Activated CD4-positive, alpha-beta memory T cell treated with anti-CD3 and anti-CD28 coated beads for 36 hours (primary cell): ENCODE results near the gene ORC3. TPM values are rescaled to one million over a fixed set of nuclear protein-coding genes. Genes with fewer than 3 reads are reported as not detected.
"Not testable (repeated sequence)": the region's sequence is repeated elsewhere in the genome, so short reads cannot be mapped to it uniquely, and the experiment has no call there.

Source experiments
- CTCF ChIA-PET: fragments of 350-600 bp; sonication (Branson Sonifier 250); formaldehyde crosslinking; loops from one replicate; lab custom pipeline; 2021; ENCODE audit warnings: antibody characterized with exemption, inconsistent platforms; lab: Charles Lee
- POLR2A ChIA-PET: fragments of 350-600 bp; sonication (Branson Sonifier 250); formaldehyde crosslinking; loops from one replicate; lab custom pipeline; 2021; ENCODE audit warnings: antibody characterized with exemption; lab: Charles Lee
- DNase-seq: peaks from one replicate; pipeline ENCODE4 v3.0.0-alpha.2; 2020
- H3K27ac Mint-ChIP-seq: one replicate; pipeline ENCODE4 v1.8.0; 2021; ENCODE audit warnings: mixed read lengths
- H3K27me3 Mint-ChIP-seq: one replicate; pipeline ENCODE4 v1.8.0; 2021; ENCODE audit warnings: mixed read lengths
- H3K36me3 Mint-ChIP-seq: one replicate; pipeline ENCODE4 v1.8.0; 2021; ENCODE audit warnings: mixed read lengths
- H3K4me1 Mint-ChIP-seq: one replicate; pipeline ENCODE4 v1.8.0; 2021; ENCODE audit warnings: low read depth, mixed read lengths
- H3K4me3 Mint-ChIP-seq: one replicate; pipeline ENCODE4 v1.8.0; 2021; ENCODE audit warnings: mild to moderate bottlenecking, mixed read lengths
- H3K9me3 Mint-ChIP-seq: one replicate; pipeline ENCODE4 v1.8.0; 2021; ENCODE audit warnings: mixed read lengths
- intact Hi-C: fragments of 100-400 bp; cut with micrococcal nuclease; formaldehyde crosslinking; loops from one replicate; pipeline ENCODE4 v1.15.1; 2023
- total RNA-seq, 2 experiments: library from RNA; stranded (reverse); gene quantifications; one replicate each; pipeline ENCODE4 v1.2.3, GENCODE V29; 2021

ORC3 gene
- total RNA-seq, 2 experiments from 2014 or later: 35.0 to 38.7 TPM

GRCh38 chr6:87684895-87685654 is 95.1 kb downstream of the ORC3 start:
- Mint-ChIP-seq H3K27ac (no peak overlapping the region), H3K4me1 (peaks cover 63% of the 10 kb centered on the region), H3K27me3 (no peaks in the 10 kb centered on the region), H3K9me3 (no peaks in the 10 kb centered on the region), H3K4me3 (no peak overlapping the region), H3K36me3 (peaks cover 20% of the 10 kb centered on the region)
- intact Hi-C loops: no loop called here
- ChIA-PET CTCF (interaction anchor here (1.4 kb wide), 1 partner anchor 14 kb away, joined by 5 read pairs; no protein-coding TSS in a partner anchor), POLR2A (interaction anchor here (1.4 kb wide), 1 partner anchor 17 kb away, joined by 6 read pairs; the partner anchor contains the start of gene AKIRIN2)
- no peak for DNase-seq

- H3K9me3 Mint-ChIP-seq, H3K27me3 Mint-ChIP-seq, CTCF ChIA-PET, DNase-seq, intact Hi-C loops, H3K4me3 Mint-ChIP-seq, H3K27ac Mint-ChIP-seq, POLR2A ChIA-PET: not testable (repeated sequence)
- H3K4me1 Mint-ChIP-seq: peaks cover 69% of the 10 kb centered on the region
- H3K36me3 Mint-ChIP-seq: peaks cover 14% of the 10 kb centered on the region
Observed at GRCh38 chr6:87686636-87687205, 96.8 kb downstream of the ORC3 start.

- H3K27ac Mint-ChIP-seq: no peak overlapping the region
Observed at GRCh38 chr6:87687296-87687695, 97.4 kb downstream of the ORC3 start.

GRCh38 chr6:87687893-87688292 is 98.0 kb downstream of the ORC3 start:
- POLR2A ChIA-PET, intact Hi-C loops, H3K27me3 Mint-ChIP-seq, H3K27ac Mint-ChIP-seq, DNase-seq, H3K4me3 Mint-ChIP-seq, H3K9me3 Mint-ChIP-seq: not testable (repeated sequence)
- Mint-ChIP-seq H3K4me1 (peaks cover 68% of the 10 kb centered on the region), H3K36me3 (peaks cover 13% of the 10 kb centered on the region)
- CTCF ChIA-PET: interaction anchor here (1.8 kb wide), 1 partner anchor 10 kb away, joined by 7 read pairs; no protein-coding TSS in a partner anchor

More at GRCh38 chr6:87687296-87687695, 97.4 kb downstream of the ORC3 start:
- Mint-ChIP-seq H3K4me3 (no peak overlapping the region), H3K36me3 (peaks cover 13% of the 10 kb centered on the region), H3K27me3 (no peaks in the 10 kb centered on the region), H3K9me3 (no peaks in the 10 kb centered on the region), H3K4me1 (peaks cover 69% of the 10 kb centered on the region)
- ChIA-PET POLR2A (no interaction called here), CTCF (interaction anchor here (1.8 kb wide), 1 partner anchor 11 kb away, joined by 7 read pairs; no protein-coding TSS in a partner anchor)
- no peak for DNase-seq
- intact Hi-C loops: no loop called here

- no peak overlapping the region for H3K4me3 Mint-ChIP-seq
- H3K9me3 Mint-ChIP-seq: no peaks in the 10 kb centered on the region
- CTCF ChIA-PET: no interaction called here
- no peaks in the 10 kb centered on the region for H3K27me3 Mint-ChIP-seq
- no peak for DNase-seq
- POLR2A ChIA-PET: no interaction called here
- intact Hi-C loops: no loop called here
- peaks cover 15% of the 10 kb centered on the region for H3K36me3 Mint-ChIP-seq
- H3K4me1 Mint-ChIP-seq: peaks cover 65% of the 10 kb centered on the region
- no peak overlapping the region for H3K27ac Mint-ChIP-seq
Observed at GRCh38 chr6:87690441-87690840, 100.5 kb downstream of the ORC3 start.

- intact Hi-C loops: loop anchor here (1.0 kb wide), 1 partner anchor 8 kb away; no protein-coding TSS in a partner anchor
- peaks cover 6% of the 10 kb centered on the region for H3K36me3 Mint-ChIP-seq
- peaks cover 64% of the 10 kb centered on the region for H3K4me1 Mint-ChIP-seq
- no peaks in the 10 kb centered on the region for H3K27me3 Mint-ChIP-seq
- POLR2A ChIA-PET: no interaction called here
- no peak for DNase-seq
- CTCF ChIA-PET: no interaction called here
- no peaks in the 10 kb centered on the region for H3K9me3 Mint-ChIP-seq
- H3K4me3 Mint-ChIP-seq: no peak overlapping the region
- H3K27ac Mint-ChIP-seq: no peak overlapping the region
Observed at GRCh38 chr6:87692086-87692485, 102.2 kb downstream of the ORC3 start.

GRCh38 chr6:87696817-87697216 is 106.9 kb downstream of the ORC3 start:
- H3K27ac Mint-ChIP-seq, DNase-seq, H3K4me3 Mint-ChIP-seq, H3K9me3 Mint-ChIP-seq, intact Hi-C loops, H3K27me3 Mint-ChIP-seq: not testable (repeated sequence)
- peaks cover 25% of the 10 kb centered on the region for H3K36me3 Mint-ChIP-seq
- POLR2A ChIA-PET: interaction anchor here (0.7 kb wide), 1 partner anchor 28 kb away, joined by 3 read pairs; no protein-coding TSS in a partner anchor
- peaks cover 59% of the 10 kb centered on the region for H3K4me1 Mint-ChIP-seq
- CTCF ChIA-PET: interaction anchor here (0.6 to 2.6 kb wide), 2 partner anchors 9 to 234 kb away, joined by 4 to 7 read pairs; no protein-coding TSS in a partner anchor

- Mint-ChIP-seq H3K27ac (peak overlapping the region; percentile 65), H3K36me3 (peaks cover 24% of the 10 kb centered on the region), H3K9me3 (no peaks in the 10 kb centered on the region), H3K4me3 (peak overlapping the region; percentile 86), H3K27me3 (no peaks in the 10 kb centered on the region), H3K4me1 (peaks cover 56% of the 10 kb centered on the region)
- CTCF ChIA-PET: interaction anchor here (0.6 to 2.6 kb wide), 4 partner anchors 10 to 977 kb away, joined by 4 to 7 read pairs (median 4); no protein-coding TSS in a partner anchor
- intact Hi-C loops: loop anchor here (1.0 to 2.0 kb wide), 2 partner anchors 15 to 40 kb away; no protein-coding TSS in a partner anchor
- no peak for DNase-seq
- POLR2A ChIA-PET: interaction anchor here (0.6 to 2.1 kb wide), 8 partner anchors 9 to 211 kb away, joined by 3 to 10 read pairs (median 4); no protein-coding TSS in a partner anchor
Observed at GRCh38 chr6:87697581-87698546, 107.9 kb downstream of the ORC3 start.

- H3K36me3 Mint-ChIP-seq: peaks cover 24% of the 10 kb centered on the region
- no peaks in the 10 kb centered on the region for H3K9me3 Mint-ChIP-seq
- H3K4me3 Mint-ChIP-seq: peak overlapping the region; percentile 86
- ChIA-PET POLR2A (interaction anchor here (0.9 to 2.1 kb wide), 5 partner anchors 10 to 210 kb away, joined by 3 to 10 read pairs (median 6); no protein-coding TSS in a partner anchor), CTCF (interaction anchor here (0.6 to 2.6 kb wide), 4 partner anchors 11 to 977 kb away, joined by 4 to 8 read pairs (median 6); no protein-coding TSS in a partner anchor)
- H3K27ac Mint-ChIP-seq: peak overlapping the region; percentile 65
- DNase-seq: no peak
- H3K27me3 Mint-ChIP-seq: no peaks in the 10 kb centered on the region
- intact Hi-C loops: loop anchor here (1.0 to 2.0 kb wide), 2 partner anchors 16 to 40 kb away; no protein-coding TSS in a partner anchor
- H3K4me1 Mint-ChIP-seq: peaks cover 52% of the 10 kb centered on the region
Observed at GRCh38 chr6:87698547-87699006, 108.6 kb downstream of the ORC3 start.

GRCh38 chr6:87699576-87699975 is 109.6 kb downstream of the ORC3 start:
- peak overlapping the region; percentile 53 for H3K27ac Mint-ChIP-seq
- no peak for DNase-seq
- H3K4me1 Mint-ChIP-seq: peaks cover 43% of the 10 kb centered on the region
- CTCF ChIA-PET: interaction anchor here (0.5 to 2.6 kb wide), 6 partner anchors 12 to 1081 kb away, joined by 4 to 8 read pairs (median 6); no protein-coding TSS in a partner anchor
- no peaks in the 10 kb centered on the region for H3K27me3 Mint-ChIP-seq
- no peaks in the 10 kb centered on the region for H3K9me3 Mint-ChIP-seq
- peaks cover 22% of the 10 kb centered on the region for H3K36me3 Mint-ChIP-seq
- POLR2A ChIA-PET: interaction anchor here (0.6 to 1.6 kb wide), 9 partner anchors 24 to 547 kb away, joined by 3 to 12 read pairs (median 5); no protein-coding TSS in a partner anchor
- H3K4me3 Mint-ChIP-seq: peak overlapping the region; percentile 86
- intact Hi-C loops: loop anchor here (2.0 kb wide), 1 partner anchor 17 kb away; no protein-coding TSS in a partner anchor
